HG03108 (cell line): ENCODE data around the gene CNNM1.
A peak's percentile ranks its signal among the peaks of the same experiment; 100 is the strongest.

Experiments
- ATAC-seq: cut with Tn5 transposase; IDR thresholded peaks from one replicate; pipeline ENCODE4 v1.9.1; 2021; ENCODE audit warnings: moderate library complexity; ENCODE audit not compliant: unreplicated experiment

The CNNM1 gene

DNA sequence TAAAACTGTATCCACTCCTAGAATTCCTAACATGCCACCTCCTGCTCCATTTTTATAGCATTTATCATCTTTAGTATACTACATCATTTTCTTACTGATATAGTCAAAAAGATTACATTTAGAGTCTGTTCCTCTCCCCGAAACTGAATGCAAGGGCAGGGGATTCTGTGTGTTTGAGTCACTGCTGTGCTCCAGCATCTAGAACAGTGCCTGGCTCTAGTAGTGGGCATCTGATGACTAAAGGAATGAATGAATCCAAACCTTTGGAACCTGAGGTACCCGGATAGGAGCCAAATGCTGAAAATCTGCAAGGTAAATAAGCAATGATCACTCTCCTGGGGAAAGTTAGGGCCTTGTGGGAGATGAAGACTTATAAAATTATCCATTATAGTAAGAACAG lies 82.4 kb downstream of the CNNM1 start:
- no peak for ATAC-seq

- ATAC-seq: no peak
Measured at GRCh38 chr10:99412099-99412498, 82.9 kb downstream of the CNNM1 start.

DNA sequence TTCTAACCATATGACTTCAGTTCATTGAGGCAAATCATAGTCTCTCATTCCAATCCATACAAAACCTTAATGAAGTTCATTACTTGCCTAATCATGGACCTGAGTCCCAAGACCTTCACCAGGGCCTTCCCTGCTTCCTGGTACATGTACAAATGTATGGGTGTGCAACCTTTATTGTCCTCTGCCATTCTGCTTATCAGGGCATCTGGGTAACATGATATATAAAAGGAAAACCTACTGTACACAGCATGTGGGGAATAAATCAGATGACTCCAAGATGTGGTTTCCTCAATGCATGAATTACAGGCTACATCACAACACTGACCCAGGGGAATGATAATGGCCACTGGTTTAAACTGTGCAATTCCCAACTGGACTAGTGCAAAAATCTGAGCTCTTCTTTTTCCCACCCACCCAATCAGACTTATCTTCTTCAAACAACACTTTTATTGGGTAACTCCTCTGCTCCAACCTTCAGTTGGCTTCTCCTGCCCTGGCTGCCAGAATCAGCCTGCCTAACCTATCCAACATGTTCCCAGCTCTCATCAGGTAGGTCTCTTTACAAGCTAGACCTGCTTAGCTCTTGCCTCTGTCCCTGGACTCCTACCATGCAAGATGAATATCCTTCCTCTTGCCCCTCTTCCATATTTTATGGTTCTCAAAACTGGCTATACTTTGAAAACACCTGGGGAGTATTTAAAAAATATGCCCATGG lies 89.9 kb downstream of the CNNM1 start:
- ATAC-seq: no peak

- no peak for ATAC-seq
Measured at GRCh38 chr10:99419688-99420087, 90.5 kb downstream of the CNNM1 start.

DNA sequence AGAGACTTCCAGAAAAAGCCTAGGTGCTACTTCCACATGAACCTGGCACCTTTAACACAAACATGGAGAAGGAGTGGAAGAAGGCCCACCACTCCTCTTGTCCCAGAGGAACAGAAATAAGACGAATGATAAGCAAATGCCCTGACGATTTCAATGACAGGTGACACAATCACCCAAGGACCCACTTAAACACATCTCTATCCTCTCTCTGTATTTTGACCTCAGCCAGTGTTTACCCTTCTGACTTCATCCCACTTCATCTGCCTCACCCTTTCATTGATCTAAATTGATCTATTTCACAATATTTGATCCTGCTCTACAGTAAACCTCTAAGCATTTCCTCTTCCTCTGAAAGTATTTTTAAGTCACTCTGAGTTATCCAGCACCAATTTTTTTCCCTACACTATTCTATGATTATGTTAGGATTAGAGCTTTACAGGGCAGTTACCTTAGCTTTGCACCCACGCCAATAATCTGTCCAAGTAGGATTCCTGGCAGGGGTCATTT lies 92.1 kb downstream of the CNNM1 start:
- no peak for ATAC-seq

GRCh38 chr10:99422529-99423096 lies 93.5 kb downstream of the CNNM1 start:
- no peak for ATAC-seq

- no peak for ATAC-seq
Measured at GRCh38 chr10:99424656-99425055, 95.5 kb downstream of the CNNM1 start.

DNA sequence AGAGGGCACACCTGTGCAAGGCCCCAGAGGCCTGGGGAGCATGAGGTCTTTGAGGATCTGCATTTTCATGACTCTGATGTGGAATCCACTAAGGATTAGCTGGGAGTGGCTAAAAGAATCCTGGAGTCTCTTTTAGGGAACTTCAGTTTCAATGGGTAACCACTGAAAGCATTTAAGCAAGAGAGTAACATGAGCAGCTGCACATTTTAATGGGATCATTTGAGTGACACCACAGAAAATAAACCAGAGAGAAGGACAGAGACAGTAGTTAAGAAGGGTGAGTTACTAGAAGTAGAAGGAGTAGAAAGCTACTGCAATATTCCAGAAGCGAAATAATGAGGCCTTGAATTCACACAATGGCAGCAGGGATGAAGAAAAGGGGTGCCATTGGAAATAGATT lies 96.0 kb downstream of the CNNM1 start:
- ATAC-seq: no peak

DNA sequence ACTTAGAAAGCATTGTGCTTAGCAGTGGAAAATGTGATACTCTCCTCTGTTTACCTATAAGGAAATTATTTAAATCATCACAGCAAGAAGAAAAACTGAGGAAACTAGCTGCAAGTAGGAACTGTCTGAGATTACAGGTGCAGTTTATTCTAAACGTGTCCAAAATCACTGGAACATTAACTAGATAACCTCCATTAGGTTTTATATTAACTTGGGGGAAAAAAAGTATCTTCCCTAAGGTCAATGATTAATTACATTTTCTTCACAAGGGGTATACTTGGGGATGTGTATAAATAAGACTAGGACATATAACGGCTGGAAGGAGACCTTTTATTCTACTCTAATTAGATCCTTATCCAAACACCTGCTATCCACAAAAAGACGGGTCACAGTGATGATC lies 97.5 kb downstream of the CNNM1 start:
- no peak for ATAC-seq

GRCh38 chr10:99427566-99428190 lies 98.5 kb downstream of the CNNM1 start:
- no peak for ATAC-seq

DNA sequence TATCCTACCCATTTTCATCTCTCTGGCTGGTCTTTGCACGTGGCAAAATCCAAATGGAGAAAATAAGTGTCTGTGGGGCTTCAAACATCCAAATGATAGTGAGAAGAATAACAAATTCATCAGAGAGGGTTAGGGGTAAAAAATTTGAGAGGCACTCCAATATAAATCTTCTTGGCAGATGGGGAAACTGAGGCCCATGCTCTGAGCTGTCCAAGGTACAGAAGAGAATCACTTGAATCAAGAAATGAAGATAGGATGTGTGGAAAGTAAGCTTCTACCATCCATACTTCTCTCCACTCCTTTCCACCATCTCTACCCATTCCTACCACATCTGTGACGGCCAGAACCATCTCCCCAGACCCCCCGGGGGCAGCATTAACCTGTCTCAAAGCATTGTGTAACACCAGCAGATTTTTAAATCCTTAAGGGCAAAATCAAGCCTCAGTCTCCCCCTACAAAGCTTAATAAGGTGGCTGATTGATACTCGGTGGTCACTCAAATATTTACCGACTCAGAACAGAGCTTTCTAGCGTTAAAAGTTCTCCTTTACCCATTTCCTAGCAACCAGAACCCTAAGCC lies 100.5 kb downstream of the CNNM1 start:
- no peak for ATAC-seq

DNA sequence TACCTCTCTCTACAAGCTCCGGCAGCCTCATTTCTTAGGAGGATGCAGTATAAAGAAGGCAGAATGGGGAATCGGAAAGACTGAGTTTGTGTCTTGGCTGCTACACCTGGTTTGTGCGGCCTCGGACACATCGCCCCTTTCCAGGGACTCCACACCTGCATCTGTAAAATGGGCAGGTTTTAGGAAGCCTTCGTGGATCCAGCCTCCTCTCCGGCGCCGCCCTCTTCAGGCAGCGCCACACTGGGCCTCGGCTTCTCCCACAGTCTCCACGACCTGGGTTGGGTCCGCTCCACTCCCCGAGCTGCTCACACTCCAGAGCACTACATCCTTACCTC lies 100.9 kb downstream of the CNNM1 start:
- ATAC-seq: peak; percentile 5

DNA sequence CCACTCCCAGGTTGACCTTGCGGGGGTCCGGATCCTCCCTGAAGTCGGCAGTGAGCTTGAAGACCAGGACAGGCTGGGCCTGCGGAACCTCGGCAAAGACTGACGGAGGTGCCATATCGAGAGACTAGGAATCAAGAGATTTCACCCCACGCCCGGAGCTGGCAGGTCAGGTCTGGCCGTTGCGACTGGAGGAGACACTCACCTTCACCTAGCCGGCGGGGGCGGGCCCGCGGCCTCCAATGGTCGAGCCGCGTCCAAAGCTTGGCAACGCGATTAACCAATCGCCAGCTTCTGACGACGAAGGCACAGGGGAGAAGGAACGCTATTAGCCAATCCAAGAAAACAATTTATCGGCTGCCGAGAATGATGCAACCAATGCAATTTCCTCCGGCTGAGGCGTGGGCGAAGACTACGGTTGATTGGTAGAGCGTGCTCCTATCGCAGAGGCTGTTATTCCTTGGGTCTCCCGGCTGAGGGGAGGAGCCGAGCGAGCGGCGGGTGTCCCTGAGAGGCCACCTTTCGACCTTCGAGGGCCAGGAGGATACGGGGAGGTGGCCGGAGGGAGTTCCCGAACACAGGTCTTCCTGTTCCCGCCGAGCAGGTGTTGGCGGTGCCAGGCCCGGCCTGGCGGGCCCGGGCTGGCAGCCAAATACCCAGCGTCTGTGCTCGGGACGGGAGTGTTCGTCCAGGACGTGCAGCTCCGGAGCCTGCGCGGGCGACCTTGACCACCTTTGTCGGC lies 101.5 kb downstream of the CNNM1 start, which contains the start of gene GOT1:
TSS of gene GOT1 (minus strand) at position 174 of the 739 bp plus-strand sequence. CDS start at position 115, 59 bp downstream.
- peak; percentile 95 for ATAC-seq

- ATAC-seq: no peak
Measured at GRCh38 chr10:99431190-99431760, 102.1 kb downstream of the CNNM1 start.

DNA sequence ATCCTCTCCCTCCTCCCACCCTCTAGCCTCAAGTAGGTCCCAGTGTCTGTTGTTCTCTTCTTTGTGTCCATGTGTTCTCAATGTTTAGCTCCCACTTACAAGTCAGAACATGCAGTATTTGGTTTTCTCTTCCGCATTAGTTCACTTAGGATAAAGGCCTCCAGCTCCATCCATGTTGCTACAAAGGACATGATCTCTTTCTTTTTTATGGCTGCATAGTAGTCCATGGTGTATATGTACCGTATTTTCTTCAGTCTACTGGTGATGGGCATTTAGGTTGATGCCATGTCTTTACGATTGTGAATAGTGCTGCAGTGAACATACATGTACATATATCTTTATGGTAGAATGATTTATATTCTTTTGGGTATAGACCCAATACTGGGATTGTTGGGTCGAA lies 102.9 kb downstream of the CNNM1 start:
- ATAC-seq: no peak

- no peak for ATAC-seq
Measured at GRCh38 chr10:99432881-99433280, 103.7 kb downstream of the CNNM1 start.

GRCh38 chr10:99433378-99434020 lies 104.3 kb downstream of the CNNM1 start:
- no peak for ATAC-seq

DNA sequence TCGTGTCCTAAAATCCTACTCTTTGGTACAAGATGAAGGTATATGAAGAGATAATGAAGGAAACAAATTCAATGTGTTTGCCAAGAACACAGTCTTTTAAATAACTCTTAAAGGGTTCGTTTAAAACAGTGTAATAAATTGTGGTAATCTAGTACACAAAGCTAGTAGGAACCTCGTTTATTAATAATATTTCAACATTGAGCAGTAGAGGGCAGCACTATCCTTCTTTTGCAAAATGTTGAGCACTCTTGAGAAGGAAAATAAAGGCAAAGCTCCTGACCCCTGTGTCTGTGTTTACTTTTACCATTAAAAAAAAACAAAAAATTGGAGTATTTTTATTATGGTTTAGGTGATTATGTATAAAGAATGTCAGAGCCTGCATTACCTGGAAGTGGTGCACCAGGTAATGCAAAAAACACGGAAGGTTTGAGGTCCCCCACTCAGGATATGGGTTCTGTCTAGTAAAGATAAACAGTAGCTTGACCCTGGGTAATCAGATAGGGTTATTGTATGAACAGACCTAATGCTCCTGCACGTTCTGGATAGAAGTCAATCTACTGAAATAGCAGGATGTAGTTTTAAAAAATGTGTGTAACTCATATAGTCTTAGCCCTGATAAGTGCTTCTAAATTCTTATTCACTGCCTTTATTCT lies 107.0 kb downstream of the CNNM1 start:
- ATAC-seq: no peak

DNA sequence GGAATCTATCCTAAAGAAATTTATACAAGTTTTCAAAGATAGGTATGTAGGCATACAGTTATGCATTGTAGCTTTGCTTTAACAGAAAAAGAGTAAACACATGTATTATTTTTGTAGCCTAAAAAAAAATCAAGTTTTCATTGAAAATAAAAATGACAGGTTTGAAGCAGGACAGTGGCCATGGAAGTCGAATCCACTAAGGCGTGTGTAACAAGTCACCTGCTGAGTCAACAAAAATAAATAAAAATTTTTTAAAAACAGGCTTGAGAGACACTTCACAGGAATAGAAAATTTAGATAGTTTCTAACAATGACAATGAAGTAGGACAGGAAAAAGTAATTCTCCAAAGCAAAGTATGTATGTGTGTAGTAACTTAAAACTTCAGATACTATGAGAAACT lies 109.7 kb downstream of the CNNM1 start:
- ATAC-seq: no peak

DNA sequence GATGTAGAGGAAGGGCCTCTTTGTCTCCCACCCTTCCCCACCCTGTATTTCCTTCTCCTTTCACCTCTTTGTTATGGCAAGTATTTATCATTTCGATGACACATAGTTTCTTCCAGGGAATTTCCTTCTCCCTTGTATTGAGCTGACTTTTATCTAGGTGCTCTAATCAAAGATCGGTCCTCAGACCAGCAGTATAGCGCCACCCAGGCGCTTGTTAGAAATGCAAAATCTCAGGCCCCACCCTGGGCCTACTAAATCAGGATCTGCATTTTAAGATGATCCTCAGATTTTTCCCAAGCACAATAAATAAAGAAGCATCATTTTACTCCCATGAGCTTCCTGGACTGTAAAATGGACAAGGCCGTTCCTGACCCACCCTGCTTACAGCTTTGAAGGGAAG lies 113.2 kb downstream of the CNNM1 start:
- ATAC-seq: no peak
